Ectodermal cell (in vitro differentiated cells): ENCODE data around the gene HSP90AA1.
"Not testable (repeated sequence)": the region's sequence is repeated elsewhere in the genome, so short reads cannot be mapped to it uniquely, and the experiment has no call there.

ENCODE experiments used
- H3K27ac ChIP-seq: 2 replicates; pipeline ENCODE4 v1.7.0; 2013; ENCODE audit warnings: mild to moderate bottlenecking, low read depth, low read length; ENCODE audit not compliant: insufficient read depth, poor library complexity, severe bottlenecking
- H3K27me3 ChIP-seq: 2 replicates; pipeline ENCODE4 v1.7.0; 2013; ENCODE audit warnings: mild to moderate bottlenecking, low read length; ENCODE audit not compliant: insufficient read depth, control insufficient read depth, poor library complexity, severe bottlenecking
- H3K36me3 ChIP-seq: one replicate; pipeline ENCODE4 v1.7.0; 2013; ENCODE audit warnings: low read length; ENCODE audit not compliant: control insufficient read depth, insufficient read depth
- H3K4me1 ChIP-seq: one replicate; pipeline ENCODE4 v1.7.0; 2013; ENCODE audit warnings: low read length; ENCODE audit not compliant: control insufficient read depth, insufficient read depth
- H3K4me3 ChIP-seq: 2 replicates; pipeline ENCODE4 v1.7.0; 2013; ENCODE audit warnings: low read depth, low read length, control low read depth; ENCODE audit not compliant: insufficient read depth
- H3K9me3 ChIP-seq: 2 replicates; pipeline ENCODE4 v1.7.0; 2013; ENCODE audit warnings: mild to moderate bottlenecking, low read length, moderate library complexity; ENCODE audit not compliant: control insufficient read depth
- WGBS, 2 experiments: methylation state at CpG; one replicate each; pipeline ENCODE4 v1.1.7; 2013; ENCODE audit warnings: missing lambda C conversion rate in 2 of 2; 5-methylcytosine and 5-hydroxymethylcytosine counted together

HSP90AA1 gene

DNA sequence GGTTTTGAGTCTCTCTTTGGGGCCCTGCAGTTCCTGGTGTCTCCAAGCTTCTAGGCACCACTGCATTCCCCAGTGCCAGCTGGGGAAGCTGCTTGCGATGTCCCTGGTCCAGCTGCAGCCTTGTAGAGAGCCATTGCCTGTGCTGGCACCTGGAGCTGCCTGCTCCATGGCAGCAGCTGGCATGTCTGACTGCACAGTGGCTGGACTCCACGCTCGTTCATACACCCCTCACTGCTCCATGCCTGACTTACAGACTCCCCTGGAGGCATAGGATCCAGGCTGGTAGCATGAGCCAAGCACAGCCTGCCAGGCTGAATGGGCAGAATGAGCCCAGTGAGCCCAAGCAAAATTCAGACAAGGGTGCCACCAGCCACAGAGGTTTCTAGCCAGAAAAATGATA is 31.0 kb upstream of the HSP90AA1 start:
- Histone ChIP-seq H3K36me3 (no peaks in the 10 kb centered on the region), H3K27me3 (no peaks in the 10 kb centered on the region), H3K9me3 (peaks cover 2% of the 10 kb centered on the region), H3K27ac (no peak overlapping the region), H3K4me1 (no peaks in the 10 kb centered on the region), H3K4me3 (no peak overlapping the region)
- whole genome bisulfite sequencing, 2 experiments, result 95 to 96% methylated on average over 3 of the region's 3 CpGs

DNA sequence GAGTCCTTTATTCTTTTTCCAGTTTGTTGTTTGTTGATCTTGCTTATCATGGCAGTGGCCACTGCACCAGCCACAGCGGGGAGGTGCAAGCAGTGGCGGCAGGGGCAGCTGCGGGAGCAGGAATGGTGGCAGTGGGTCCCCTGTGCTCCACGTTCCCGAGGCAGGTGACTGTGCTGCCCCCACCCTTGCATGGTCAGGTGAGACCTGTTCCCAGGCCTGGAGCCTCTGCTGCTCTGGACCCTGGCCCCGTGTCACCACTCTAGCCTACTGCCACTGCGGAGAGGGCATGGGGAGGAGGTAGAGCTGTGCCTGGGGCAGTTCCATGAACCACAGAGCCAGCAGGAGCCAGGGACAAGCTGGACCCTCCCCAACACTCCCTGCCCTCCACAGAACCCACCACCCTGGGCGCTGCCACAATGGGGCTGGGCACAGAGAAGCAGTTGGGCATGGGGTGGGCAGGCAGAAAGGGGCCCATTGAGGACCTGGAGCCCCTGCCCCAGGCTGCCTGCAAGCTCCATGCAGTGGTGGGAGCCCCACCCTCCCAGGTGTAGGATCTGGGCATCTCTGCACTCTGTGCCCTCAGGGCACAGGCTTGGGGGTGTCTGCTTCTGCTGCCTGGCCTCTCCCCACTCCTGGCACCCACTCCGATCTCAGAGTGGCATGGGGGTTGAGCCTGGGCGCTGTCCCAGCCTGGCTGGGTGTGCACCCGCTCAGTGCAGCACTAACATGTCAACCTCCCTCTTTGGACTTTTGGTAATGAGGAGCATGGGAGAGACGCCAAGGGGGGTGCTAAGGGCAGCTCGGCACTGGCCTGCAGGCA is 29.7 kb upstream of the HSP90AA1 start:
- Histone ChIP-seq H3K9me3 (peaks cover 2% of the 10 kb centered on the region), H3K4me3 (no peak overlapping the region)
- 95 to 97% methylated on average over 13 of the region's 13 CpGs for WGBS, 2 experiments

GRCh38 chr14:102111101-102111500 is 24.3 kb upstream of the HSP90AA1 start:
- Histone ChIP-seq H3K27me3 (no peaks in the 10 kb centered on the region), H3K4me1 (no peaks in the 10 kb centered on the region), H3K27ac (no peak overlapping the region), H3K36me3 (no peaks in the 10 kb centered on the region), H3K9me3 (no peaks in the 10 kb centered on the region), H3K4me3 (no peak overlapping the region)
- WGBS, 2 experiments, result 90 to 94% methylated on average over 3 of the region's 3 CpGs

More for the DNA sequence above, 29.7 kb upstream of the HSP90AA1 start:
- Histone ChIP-seq H3K36me3 (no peaks in the 10 kb centered on the region), H3K27me3 (no peaks in the 10 kb centered on the region), H3K27ac (no peak overlapping the region), H3K4me1 (no peaks in the 10 kb centered on the region)

- not testable (repeated sequence) for H3K4me1 ChIP-seq, H3K9me3 ChIP-seq, H3K4me3 ChIP-seq, H3K27ac ChIP-seq, H3K27me3 ChIP-seq, H3K36me3 ChIP-seq
- WGBS, 2 experiments, result 82 to 89% methylated on average over 1 of the region's 1 CpG
Measured at GRCh38 chr14:102109332-102109731, 22.5 kb upstream of the HSP90AA1 start.

GRCh38 chr14:102105369-102105768 is 18.5 kb upstream of the HSP90AA1 start:
- Histone ChIP-seq H3K36me3 (no peaks in the 10 kb centered on the region), H3K27ac (no peak overlapping the region), H3K4me3 (no peak overlapping the region), H3K4me1 (no peaks in the 10 kb centered on the region), H3K9me3 (no peaks in the 10 kb centered on the region), H3K27me3 (no peaks in the 10 kb centered on the region)
- WGBS, 2 experiments, result 92 to 93% methylated on average over 4 of the region's 4 CpGs

- Histone ChIP-seq H3K4me1 (no peaks in the 10 kb centered on the region), H3K4me3 (no peak overlapping the region), H3K27ac (no peak overlapping the region), H3K27me3 (no peaks in the 10 kb centered on the region), H3K36me3 (no peaks in the 10 kb centered on the region), H3K9me3 (no peaks in the 10 kb centered on the region)
- 92 to 97% methylated on average over 10 of the region's 10 CpGs for WGBS, 2 experiments
Measured at GRCh38 chr14:102103062-102103695, 16.3 kb upstream of the HSP90AA1 start.

GRCh38 chr14:102097441-102098135 is 10.7 kb upstream of the HSP90AA1 start:
- Histone ChIP-seq H3K4me1 (no peaks in the 10 kb centered on the region), H3K36me3 (no peaks in the 10 kb centered on the region), H3K9me3 (no peaks in the 10 kb centered on the region), H3K4me3 (no peak overlapping the region), H3K27ac (no peak overlapping the region), H3K27me3 (no peaks in the 10 kb centered on the region)
- 73 to 76% methylated on average over 7 of the region's 7 CpGs for WGBS, 2 experiments

- Histone ChIP-seq H3K4me3 (no peak overlapping the region), H3K27me3 (no peaks in the 10 kb centered on the region), H3K9me3 (no peaks in the 10 kb centered on the region), H3K36me3 (no peaks in the 10 kb centered on the region), H3K4me1 (no peaks in the 10 kb centered on the region), H3K27ac (no peak overlapping the region)
- WGBS, 2 experiments, result 41 to 47% methylated on average over 12 of the region's 12 CpGs
Measured at GRCh38 chr14:102096569-102097188, 9.8 kb upstream of the HSP90AA1 start.

DNA sequence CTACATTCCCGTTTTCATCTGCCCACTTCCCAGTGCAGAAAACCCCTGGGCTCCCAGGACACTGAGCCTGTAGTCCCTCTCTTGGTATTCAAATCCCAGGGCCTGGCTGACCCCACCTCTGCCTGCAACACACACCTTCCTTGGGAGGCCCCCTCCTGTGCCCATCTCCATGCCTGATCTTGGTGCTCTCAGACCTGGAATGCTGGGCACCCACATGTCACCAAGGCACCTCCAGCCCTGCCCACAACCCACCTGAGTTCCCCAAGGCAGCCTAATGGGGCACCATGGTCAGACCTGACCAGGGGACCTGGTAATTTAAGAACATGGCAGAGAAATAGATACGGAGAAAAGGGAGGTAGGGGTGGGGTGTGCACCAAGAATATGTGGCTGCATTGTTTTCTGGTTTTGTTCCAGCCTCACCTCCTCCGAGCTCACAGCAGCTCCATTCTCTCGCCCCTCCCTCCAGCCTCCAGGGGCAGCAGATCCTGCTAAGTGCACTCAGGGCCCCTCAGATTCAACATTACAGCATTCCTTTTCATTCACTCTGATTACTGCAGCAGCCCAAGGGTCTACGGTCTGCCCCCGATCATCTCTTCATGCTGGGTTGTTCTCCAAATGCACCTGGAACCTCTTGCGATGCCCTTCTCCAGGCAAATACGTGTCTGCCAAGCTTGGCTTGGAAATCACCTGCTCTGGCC is 9.2 kb upstream of the HSP90AA1 start:
- Histone ChIP-seq H3K27ac (no peak overlapping the region), H3K4me3 (no peak overlapping the region), H3K27me3 (no peaks in the 10 kb centered on the region), H3K4me1 (no peaks in the 10 kb centered on the region), H3K36me3 (no peaks in the 10 kb centered on the region), H3K9me3 (no peaks in the 10 kb centered on the region)
- WGBS, 2 experiments, result 70 to 74% methylated on average over 8 of the region's 8 CpGs
